Kidney (tissue), 14 donors: ENCODE measurements around the gene CTIF. TPM values are rescaled to one million over a fixed set of nuclear protein-coding genes. Genes with fewer than 3 reads are reported as not detected.

ENCODE experiments used
- DNase-seq, 5 donors: peaks; one replicate each; pipeline ENCODE4 v3.0.0-alpha.2; 2013 to 2020
- FAIRE-seq: peaks from 2 replicates; lab custom pipeline; 2012; peaks lifted over from hg19 to GRCh38; lab: Jason Lieb, UNC
- H3K27ac ChIP-seq, 2 donors: one replicate each; pipeline ENCODE4 v1.7.0; 2013; ENCODE audit warnings: low read depth in 2 of 2, low read length in 2 of 2, inconsistent platforms in 1 of 2
- H3K27me3 ChIP-seq: one replicate; pipeline ENCODE4 v1.7.1; 2013; ENCODE audit warnings: low read length, inconsistent platforms; ENCODE audit not compliant: control insufficient read depth, insufficient read depth
- H3K36me3 ChIP-seq, 3 donors: one replicate each; pipeline versions ENCODE4 v1.7.0 to v1.7.1; 2013; ENCODE audit warnings: low read length in 3 of 3, control low read depth in 1 of 3, inconsistent platforms in 1 of 3; ENCODE audit not compliant: insufficient read depth in 3 of 3, control insufficient read depth in 2 of 3
- H3K4me1 ChIP-seq, 3 donors: one replicate each; pipeline versions ENCODE4 v1.7.0 to v1.7.1; 2013; ENCODE audit warnings: low read length in 3 of 3, inconsistent platforms in 1 of 3, low read depth in 1 of 3; ENCODE audit not compliant: control insufficient read depth in 2 of 3, insufficient read depth in 2 of 3
- H3K4me3 ChIP-seq, 3 donors: one replicate each; pipeline versions ENCODE4 v1.7.0 to v1.8.1; 2013; ENCODE audit warnings: low read length in 3 of 3, control low read depth in 1 of 3, inconsistent platforms in 1 of 3
- H3K9ac ChIP-seq, 3 donors: one replicate each; pipeline versions ENCODE4 v1.7.0 to v1.7.1; 2013; ENCODE audit warnings: low read length in 3 of 3, control low read depth in 1 of 3, inconsistent platforms in 1 of 3
- H3K9me3 ChIP-seq, 3 donors: one replicate each; pipeline versions ENCODE4 v1.7.0 to v1.7.1; 2013; ENCODE audit warnings: low read length in 3 of 3, control low read depth in 1 of 3, inconsistent platforms in 1 of 3; ENCODE audit not compliant: control insufficient read depth in 2 of 3, insufficient read depth in 1 of 3
- intact Hi-C: fragments of 100-400 bp; cut with DNase I; formaldehyde crosslinking; loops from one replicate; pipeline ENCODE4 v1.11.1; 2022
- polyA plus RNA-seq: library from polyadenylated mRNA; stranded (reverse); fragments of 350-450 nt; fragmentation: Illumina TruSeq; extraction: RNeasy Lipid Tissue Mini Kit (QIAGEN cat#74804); gene quantifications from one replicate; pipeline ENCODE4 v1.2.3, GENCODE V29; 2014; ENCODE audit warnings: low read depth, low replicate concordance; ENCODE audit not compliant: insufficient read depth
- total RNA-seq: library from RNA; stranded (reverse); fragmentation: NEBNext Ultra II Directional; extraction: Animal tissue kit (Norgen Biotek cat#: 25700); gene quantifications from one replicate; pipeline ENCODE4 v1.2.1, GENCODE V29; 2021
- TF ChIP-seq, protein P1 (sequence below): IDR thresholded peaks from 3 replicates; pipeline ENCODE4 v1.5.1; 2012; ENCODE audit warnings: mild to moderate bottlenecking, moderate library complexity, borderline replicate concordance; ENCODE audit not compliant: insufficient read depth; ENCODE audit errors: extremely low read depth
- donor health status: control.
- donor health status: control.
- donor health status: control.
- donor health status: control.
- donor health status: control.
- donor health status: DM: yes; HTN: yes; CAD: no.
- donor health status: Normal renal cell carcinoma (clear cell type).

Gene CTIF
- total and polyA plus RNA-seq, 2 donors from 2014 or later = 37.3 to 41.9 TPM

DNA sequence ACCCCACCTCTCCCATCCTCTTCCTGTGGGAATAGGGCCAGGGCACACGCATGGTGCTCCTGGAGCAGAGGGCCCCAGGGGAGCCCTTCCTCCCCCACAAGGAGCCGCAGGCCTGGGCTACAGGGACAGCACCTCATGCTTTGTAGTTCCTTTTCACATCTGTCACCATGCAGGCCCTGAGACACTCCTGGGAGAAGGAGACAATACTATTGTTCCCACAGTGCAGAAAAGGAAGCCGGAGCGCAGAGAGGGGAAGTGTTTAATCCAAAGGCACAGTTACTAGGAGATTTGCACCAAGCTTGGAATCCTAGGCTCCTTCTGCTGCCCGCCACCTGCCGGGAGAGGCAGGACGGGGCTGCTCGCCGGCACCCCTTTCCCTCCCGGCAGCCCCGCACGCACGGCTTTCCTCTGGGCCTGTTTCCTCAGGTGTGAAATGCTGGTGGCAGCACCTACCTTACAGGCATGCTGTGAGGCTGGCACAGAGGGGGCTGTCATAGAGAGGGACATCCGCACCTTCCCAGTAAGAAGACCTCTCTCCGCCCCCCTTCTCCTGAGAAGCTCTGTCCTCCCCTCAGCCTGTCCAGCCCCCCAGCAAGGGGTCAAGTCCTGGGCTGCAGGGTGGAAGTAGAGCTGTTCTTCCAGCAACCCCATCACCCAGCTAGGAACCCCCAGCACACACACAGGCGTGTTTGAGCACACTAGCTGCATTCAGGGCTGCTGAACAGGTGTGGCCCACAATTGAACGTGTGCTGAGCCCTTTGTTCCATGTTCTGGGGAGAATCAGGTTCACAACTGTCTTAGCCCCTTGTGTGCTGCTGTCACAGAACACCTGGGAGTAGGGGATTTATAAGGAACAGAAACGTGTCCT, 349.3 kb downstream of the CTIF start:
- Histone ChIP-seq H3K9me3 (no peaks in the 10 kb centered on the region), H3K9ac (no peak overlapping the region), H3K36me3 (no peaks in the 10 kb centered on the region), H3K4me3 (no peak overlapping the region), H3K27ac (no peak overlapping the region), H3K4me1 (peaks cover 2 to 20% (median 9%) of the 10 kb centered on the region in 3 donors), H3K27me3 (no peaks in the 10 kb centered on the region)
- no peak for FAIRE-seq
- intact Hi-C loops = no loop called here
- peak in 4 of 5 donors; percentile 33 to 56 (median 45) for DNase-seq
- TF ChIP-seq, protein P1, sequence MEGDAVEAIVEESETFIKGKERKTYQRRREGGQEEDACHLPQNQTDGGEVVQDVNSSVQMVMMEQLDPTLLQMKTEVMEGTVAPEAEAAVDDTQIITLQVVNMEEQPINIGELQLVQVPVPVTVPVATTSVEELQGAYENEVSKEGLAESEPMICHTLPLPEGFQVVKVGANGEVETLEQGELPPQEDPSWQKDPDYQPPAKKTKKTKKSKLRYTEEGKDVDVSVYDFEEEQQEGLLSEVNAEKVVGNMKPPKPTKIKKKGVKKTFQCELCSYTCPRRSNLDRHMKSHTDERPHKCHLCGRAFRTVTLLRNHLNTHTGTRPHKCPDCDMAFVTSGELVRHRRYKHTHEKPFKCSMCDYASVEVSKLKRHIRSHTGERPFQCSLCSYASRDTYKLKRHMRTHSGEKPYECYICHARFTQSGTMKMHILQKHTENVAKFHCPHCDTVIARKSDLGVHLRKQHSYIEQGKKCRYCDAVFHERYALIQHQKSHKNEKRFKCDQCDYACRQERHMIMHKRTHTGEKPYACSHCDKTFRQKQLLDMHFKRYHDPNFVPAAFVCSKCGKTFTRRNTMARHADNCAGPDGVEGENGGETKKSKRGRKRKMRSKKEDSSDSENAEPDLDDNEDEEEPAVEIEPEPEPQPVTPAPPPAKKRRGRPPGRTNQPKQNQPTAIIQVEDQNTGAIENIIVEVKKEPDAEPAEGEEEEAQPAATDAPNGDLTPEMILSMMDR = no peak

DNA sequence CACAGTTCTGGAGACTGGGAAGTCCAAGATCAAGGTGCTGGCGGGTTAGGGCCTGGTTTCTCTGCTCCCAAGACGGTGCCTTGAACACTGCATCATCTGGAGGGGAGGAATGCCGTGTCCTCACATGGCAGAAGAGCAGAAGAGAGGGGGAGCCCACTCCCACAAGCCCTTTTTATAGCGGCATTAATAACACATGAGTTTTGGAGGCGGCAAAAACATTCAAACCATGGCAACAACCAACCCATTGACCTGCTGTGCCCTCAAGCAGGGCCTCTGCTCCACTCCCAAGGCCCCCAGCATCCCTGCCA, 349.9 kb downstream of the CTIF start:
- intact Hi-C loops = no loop called here
- no peak overlapping the region for H3K4me3 ChIP-seq
- H3K36me3 ChIP-seq = no peaks in the 10 kb centered on the region
- H3K9ac ChIP-seq = no peak overlapping the region
- H3K4me1 ChIP-seq = peaks cover 2 to 20% (median 9%) of the 10 kb centered on the region in 3 donors
- no peak overlapping the region for H3K27ac ChIP-seq
- no peak for FAIRE-seq
- peak in 2 of 5 donors; percentile 31 to 44 for DNase-seq
- TF ChIP-seq, protein P1 = no peak
- no peaks in the 10 kb centered on the region for H3K27me3 ChIP-seq
- H3K9me3 ChIP-seq = no peaks in the 10 kb centered on the region

DNA sequence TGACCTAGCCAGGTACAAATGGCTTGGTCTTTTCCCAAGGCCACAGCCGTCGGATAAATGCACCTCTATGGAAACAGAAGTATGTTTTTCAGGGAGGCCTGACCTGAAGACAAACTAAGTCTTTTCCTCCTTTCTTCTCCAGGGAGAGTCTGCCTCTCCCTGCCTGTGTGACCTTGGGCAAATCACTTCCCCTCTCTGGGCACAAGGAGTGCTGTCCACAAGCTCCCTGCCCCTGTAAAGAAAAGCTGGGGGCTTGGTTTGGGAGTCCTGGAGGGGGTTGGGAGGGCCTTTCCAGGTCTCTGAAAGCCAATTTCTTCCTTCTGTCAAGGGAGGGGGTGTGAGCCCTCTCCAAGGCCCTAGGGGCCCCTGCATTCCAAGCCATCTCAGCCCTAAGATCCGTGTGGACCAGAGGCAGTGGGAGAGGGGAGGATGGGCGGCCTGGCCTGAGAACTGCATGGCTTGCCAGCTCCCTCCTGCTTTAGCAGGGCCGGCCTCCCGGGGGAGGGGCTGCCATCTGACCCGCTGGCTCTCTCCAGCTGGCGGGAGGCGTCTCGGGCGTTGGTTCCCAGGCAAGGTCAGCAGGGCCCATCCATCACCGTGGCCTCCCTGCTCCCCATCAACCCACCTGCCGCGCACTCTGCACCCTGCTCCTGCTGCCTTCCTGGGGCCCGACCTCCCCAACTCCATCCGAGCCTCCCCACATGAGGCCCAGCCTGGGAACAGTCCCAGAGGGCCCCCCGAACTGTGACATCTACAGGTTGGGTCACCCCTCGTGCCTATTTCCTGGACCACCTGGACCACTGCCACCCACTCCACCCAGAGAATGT, 350.5 kb downstream of the CTIF start:
- Histone ChIP-seq H3K9me3 (no peaks in the 10 kb centered on the region), H3K27me3 (no peaks in the 10 kb centered on the region), H3K9ac (no peak overlapping the region), H3K4me1 (peaks cover 2 to 20% (median 9%) of the 10 kb centered on the region in 3 donors), H3K4me3 (no peak overlapping the region), H3K27ac (peak overlapping the region in 1 of 2 donors; percentile 32), H3K36me3 (no peaks in the 10 kb centered on the region)
- FAIRE-seq (no peak), DNase-seq (peak; percentile 84 to 94 (median 88))
- intact Hi-C loops = no loop called here
- TF ChIP-seq, protein P1 = no peak
